ENCODE data around the gene ZNF407.

The ZNF407 gene

GRCh38 chr18:74820160-74820780 is 222.6 kb downstream of the ZNF407 start:
- Histone ChIP-seq H3K36me3 (ENCODE audit: control insufficient read depth, low read depth, low read length) (no peaks in the 10 kb centered on the region), H3K27ac (ENCODE audit: low read length) (no peak overlapping the region), H3K9me3 (ENCODE audit: control insufficient read depth, low read depth, low read length) (no peaks in the 10 kb centered on the region), H3K4me3 (ENCODE audit: low read length) (no peak overlapping the region), H3K9ac (ENCODE audit: low read length) (no peak overlapping the region), H3K4me1 (ENCODE audit: control insufficient read depth, low read depth, low read length) (peaks cover 16% of the 10 kb centered on the region), H3K27me3 (ENCODE audit: control insufficient read depth, insufficient read depth, low read length) (no peaks in the 10 kb centered on the region)

GRCh38 chr18:74825460-74825859 is 227.8 kb downstream of the ZNF407 start:
- no peaks in the 10 kb centered on the region for H3K9me3 ChIP-seq (ENCODE audit: control insufficient read depth, low read depth, low read length)
- no peaks in the 10 kb centered on the region for H3K27me3 ChIP-seq (ENCODE audit: control insufficient read depth, insufficient read depth, low read length)
- no peak overlapping the region for H3K9ac ChIP-seq (ENCODE audit: low read length)
- H3K36me3 ChIP-seq (ENCODE audit: control insufficient read depth, low read depth, low read length) = no peaks in the 10 kb centered on the region
- no peak overlapping the region for H3K27ac ChIP-seq (ENCODE audit: low read length)
- no peak overlapping the region for H3K4me3 ChIP-seq (ENCODE audit: low read length)
- peaks cover 2% of the 10 kb centered on the region for H3K4me1 ChIP-seq (ENCODE audit: control insufficient read depth, low read depth, low read length)

GRCh38 chr18:74826572-74826971 is 228.9 kb downstream of the ZNF407 start:
- Histone ChIP-seq H3K9ac (ENCODE audit: low read length) (no peak overlapping the region), H3K4me1 (ENCODE audit: control insufficient read depth, low read depth, low read length) (no peaks in the 10 kb centered on the region), H3K27ac (ENCODE audit: low read length) (no peak overlapping the region), H3K36me3 (ENCODE audit: control insufficient read depth, low read depth, low read length) (no peaks in the 10 kb centered on the region), H3K9me3 (ENCODE audit: control insufficient read depth, low read depth, low read length) (no peaks in the 10 kb centered on the region), H3K4me3 (ENCODE audit: low read length) (no peak overlapping the region), H3K27me3 (ENCODE audit: control insufficient read depth, insufficient read depth, low read length) (no peaks in the 10 kb centered on the region)

DNA sequence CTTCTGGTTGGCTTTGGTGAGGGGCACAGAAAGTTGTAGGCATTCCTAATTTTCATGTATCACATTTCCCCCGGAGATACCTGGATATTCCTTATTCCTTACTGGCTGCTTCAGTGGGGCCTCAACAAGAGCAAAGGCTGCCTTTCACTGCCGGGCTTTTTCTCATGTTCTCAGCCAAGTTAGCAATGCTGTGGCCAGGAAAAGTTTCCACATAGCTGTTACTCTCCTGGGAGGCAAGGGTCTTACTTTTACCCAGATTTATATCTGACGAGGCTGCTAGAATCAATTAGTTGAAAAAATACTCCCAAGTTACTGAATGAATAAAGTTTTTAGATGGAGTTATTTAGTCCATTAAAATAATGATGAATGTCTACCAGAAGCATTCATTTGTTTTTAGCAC is 230.5 kb downstream of the ZNF407 start:
- Histone ChIP-seq H3K27ac (ENCODE audit: low read length) (no peak overlapping the region), H3K4me1 (ENCODE audit: control insufficient read depth, low read depth, low read length) (no peaks in the 10 kb centered on the region), H3K9ac (ENCODE audit: low read length) (no peak overlapping the region), H3K4me3 (ENCODE audit: low read length) (no peak overlapping the region), H3K9me3 (ENCODE audit: control insufficient read depth, low read depth, low read length) (no peaks in the 10 kb centered on the region), H3K27me3 (ENCODE audit: control insufficient read depth, insufficient read depth, low read length) (no peaks in the 10 kb centered on the region), H3K36me3 (ENCODE audit: control insufficient read depth, low read depth, low read length) (no peaks in the 10 kb centered on the region)

- Histone ChIP-seq H3K9ac (ENCODE audit: low read length) (no peak overlapping the region), H3K4me1 (ENCODE audit: control insufficient read depth, low read depth, low read length) (no peaks in the 10 kb centered on the region), H3K27ac (ENCODE audit: low read length) (no peak overlapping the region), H3K4me3 (ENCODE audit: low read length) (no peak overlapping the region), H3K9me3 (ENCODE audit: control insufficient read depth, low read depth, low read length) (no peaks in the 10 kb centered on the region), H3K36me3 (ENCODE audit: control insufficient read depth, low read depth, low read length) (no peaks in the 10 kb centered on the region), H3K27me3 (ENCODE audit: control insufficient read depth, insufficient read depth, low read length) (no peaks in the 10 kb centered on the region)
Observed at GRCh38 chr18:74831571-74832250, 234.0 kb downstream of the ZNF407 start.

- no peaks in the 10 kb centered on the region for H3K27me3 ChIP-seq (ENCODE audit: control insufficient read depth, insufficient read depth, low read length)
- H3K9ac ChIP-seq (ENCODE audit: low read length) = no peak overlapping the region
- no peaks in the 10 kb centered on the region for H3K4me1 ChIP-seq (ENCODE audit: control insufficient read depth, low read depth, low read length)
Observed at GRCh38 chr18:74832381-74832780, 234.7 kb downstream of the ZNF407 start.

DNA sequence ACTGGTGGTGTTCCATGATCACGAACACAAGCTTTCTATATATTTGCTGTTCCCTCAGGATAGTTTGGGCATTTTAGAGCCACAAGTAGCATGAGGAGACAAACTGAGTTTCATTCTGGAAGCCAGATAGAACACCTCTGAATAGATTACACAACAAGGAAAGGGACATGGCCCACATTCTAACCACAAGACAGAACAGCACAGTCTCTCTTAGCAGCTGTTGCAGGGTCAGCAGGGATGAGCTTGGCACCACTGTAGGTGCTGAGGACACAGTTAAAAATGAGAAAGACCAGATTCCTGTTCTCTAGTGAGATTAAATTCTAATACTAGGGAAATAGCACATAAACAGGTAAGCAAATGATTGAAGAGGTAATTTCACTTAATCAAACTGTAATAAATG is 235.3 kb downstream of the ZNF407 start:
- no peak overlapping the region for H3K9ac ChIP-seq (ENCODE audit: low read length)
- no peaks in the 10 kb centered on the region for H3K27me3 ChIP-seq (ENCODE audit: control insufficient read depth, insufficient read depth, low read length)
- no peaks in the 10 kb centered on the region for H3K36me3 ChIP-seq (ENCODE audit: control insufficient read depth, low read depth, low read length)
- no peak overlapping the region for H3K4me3 ChIP-seq (ENCODE audit: low read length)
- no peaks in the 10 kb centered on the region for H3K4me1 ChIP-seq (ENCODE audit: control insufficient read depth, low read depth, low read length)
- no peak overlapping the region for H3K27ac ChIP-seq (ENCODE audit: low read length)
- no peaks in the 10 kb centered on the region for H3K9me3 ChIP-seq (ENCODE audit: control insufficient read depth, low read depth, low read length)

More at GRCh38 chr18:74832381-74832780, 234.7 kb downstream of the ZNF407 start:
- Histone ChIP-seq H3K9me3 (ENCODE audit: control insufficient read depth, low read depth, low read length) (no peaks in the 10 kb centered on the region), H3K27ac (ENCODE audit: low read length) (no peak overlapping the region), H3K36me3 (ENCODE audit: control insufficient read depth, low read depth, low read length) (no peaks in the 10 kb centered on the region), H3K4me3 (ENCODE audit: low read length) (no peak overlapping the region)

DNA sequence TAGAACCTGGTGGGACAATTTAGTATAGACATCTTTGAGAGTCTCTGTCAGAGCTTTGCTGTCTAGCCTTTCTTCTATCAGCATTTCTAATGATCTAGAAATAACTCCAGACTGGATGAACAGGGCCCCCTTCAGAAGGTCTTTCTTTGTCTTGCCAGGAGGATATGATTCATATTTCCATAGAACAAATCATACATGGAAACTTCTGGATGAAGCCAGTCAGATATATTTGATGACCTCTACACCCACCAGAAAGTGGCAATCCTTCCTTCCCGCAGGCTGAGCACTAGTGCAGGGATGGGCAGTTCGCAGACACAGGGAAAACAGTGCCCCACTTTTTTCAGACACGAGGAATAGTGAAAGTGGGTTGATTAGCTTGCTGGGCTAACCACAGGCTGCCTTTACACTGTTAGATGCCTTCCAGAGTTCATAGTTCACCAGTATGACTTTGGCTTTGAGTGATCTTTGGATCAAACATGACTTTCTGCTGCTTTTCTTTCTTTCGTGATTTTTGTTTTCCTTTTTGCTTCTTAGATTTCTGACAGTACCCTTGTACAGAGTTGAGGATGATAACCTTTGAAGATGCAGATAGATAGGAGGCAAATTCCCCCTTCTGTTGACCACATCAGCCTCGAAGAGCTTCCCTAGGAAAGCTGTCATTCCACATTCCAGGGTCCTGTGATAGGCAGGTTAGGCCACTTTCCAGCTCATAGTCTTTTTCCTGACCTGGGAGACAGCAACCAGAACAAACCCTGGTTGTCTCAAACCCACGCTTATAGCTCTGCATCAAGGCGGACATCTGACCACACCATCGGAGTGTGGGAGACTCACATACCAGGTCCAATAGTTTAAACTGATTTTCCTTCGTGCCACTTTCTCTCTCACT is 237.0 kb downstream of the ZNF407 start:
- H3K27ac ChIP-seq (ENCODE audit: low read length) = no peak overlapping the region
- H3K9me3 ChIP-seq (ENCODE audit: control insufficient read depth, low read depth, low read length) = no peaks in the 10 kb centered on the region
- H3K4me1 ChIP-seq (ENCODE audit: control insufficient read depth, low read depth, low read length) = no peaks in the 10 kb centered on the region
- no peak overlapping the region for H3K4me3 ChIP-seq (ENCODE audit: low read length)
- no peaks in the 10 kb centered on the region for H3K27me3 ChIP-seq (ENCODE audit: control insufficient read depth, insufficient read depth, low read length)
- no peaks in the 10 kb centered on the region for H3K36me3 ChIP-seq (ENCODE audit: control insufficient read depth, low read depth, low read length)
- no peak overlapping the region for H3K9ac ChIP-seq (ENCODE audit: low read length)

- no peak overlapping the region for H3K27ac ChIP-seq (ENCODE audit: low read length)
- no peaks in the 10 kb centered on the region for H3K9me3 ChIP-seq (ENCODE audit: control insufficient read depth, low read depth, low read length)
- H3K36me3 ChIP-seq (ENCODE audit: control insufficient read depth, low read depth, low read length) = no peaks in the 10 kb centered on the region
- H3K4me3 ChIP-seq (ENCODE audit: low read length) = no peak overlapping the region
- H3K9ac ChIP-seq (ENCODE audit: low read length) = no peak overlapping the region
- no peaks in the 10 kb centered on the region for H3K27me3 ChIP-seq (ENCODE audit: control insufficient read depth, insufficient read depth, low read length)
- no peaks in the 10 kb centered on the region for H3K4me1 ChIP-seq (ENCODE audit: control insufficient read depth, low read depth, low read length)
Observed at GRCh38 chr18:74836296-74837139, 238.8 kb downstream of the ZNF407 start.

DNA sequence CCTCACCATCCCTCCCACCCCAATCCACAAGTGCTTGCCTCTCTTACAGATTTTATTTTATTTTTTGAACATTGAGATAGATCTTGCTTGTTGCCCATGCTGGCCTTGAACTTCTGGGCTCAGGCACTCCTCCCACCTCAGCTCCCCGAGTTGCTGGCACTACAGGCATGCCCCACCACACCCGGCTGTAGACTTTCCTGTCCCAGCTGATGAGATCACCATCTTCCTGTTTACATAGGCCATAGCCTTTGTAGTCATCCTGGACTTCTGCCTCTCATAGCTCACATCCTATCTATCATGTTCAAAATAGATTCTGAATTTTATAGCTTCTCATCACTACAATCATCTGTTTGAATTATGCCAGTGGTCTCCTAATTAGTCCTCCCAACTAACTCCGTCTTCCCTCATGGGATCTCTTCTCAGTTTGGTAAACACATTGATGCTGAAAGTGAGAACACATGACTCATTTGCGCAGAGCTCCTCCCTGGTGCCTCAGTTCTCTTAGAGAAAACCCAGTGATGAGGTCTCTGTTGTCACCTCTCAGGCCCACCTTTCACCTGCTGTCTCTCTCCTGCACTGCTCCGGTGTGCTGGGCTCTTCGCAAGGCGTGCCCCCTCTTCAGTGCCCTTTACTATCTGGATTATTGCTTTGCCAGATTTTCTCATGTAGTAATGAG is 243.0 kb downstream of the ZNF407 start:
- H3K9me3 ChIP-seq (ENCODE audit: control insufficient read depth, low read depth, low read length) = no peaks in the 10 kb centered on the region
- no peak overlapping the region for H3K4me3 ChIP-seq (ENCODE audit: low read length)
- H3K4me1 ChIP-seq (ENCODE audit: control insufficient read depth, low read depth, low read length) = no peaks in the 10 kb centered on the region
- H3K27ac ChIP-seq (ENCODE audit: low read length) = no peak overlapping the region
- H3K36me3 ChIP-seq (ENCODE audit: control insufficient read depth, low read depth, low read length) = no peaks in the 10 kb centered on the region
- H3K9ac ChIP-seq (ENCODE audit: low read length) = no peak overlapping the region
- no peaks in the 10 kb centered on the region for H3K27me3 ChIP-seq (ENCODE audit: control insufficient read depth, insufficient read depth, low read length)

Data from iPS-18a (cell line).